ENCODE data around the gene TUBGCP2.
A peak's percentile ranks its signal among the peaks of the same experiment; 100 is the strongest.

The TUBGCP2 gene

GRCh38 chr10:133247681-133248333 is 60.9 kb downstream of the TUBGCP2 start:
- no peak for TF ChIP-seq GATA1 (IDR thresholded peaks at IDR 0.05; ENCODE audit: low read depth, low read length)
- TF ChIP-seq POLR2A (IDR thresholded peaks at IDR 0.05; ENCODE audit: low read length): no peak
- DNase-seq: peak; percentile 52 to 60

- peak in 1 of 2 experiments; percentile 67 for DNase-seq
- peak; percentile 27 for TF ChIP-seq POLR2A (IDR thresholded peaks at IDR 0.05; ENCODE audit: low read length)
- TF ChIP-seq GATA1 (IDR thresholded peaks at IDR 0.05; ENCODE audit: low read depth, low read length): no peak
These were observed 62.4 kb downstream of the TUBGCP2 start for GRCh38 chr10:133246236-133246626.

DNA sequence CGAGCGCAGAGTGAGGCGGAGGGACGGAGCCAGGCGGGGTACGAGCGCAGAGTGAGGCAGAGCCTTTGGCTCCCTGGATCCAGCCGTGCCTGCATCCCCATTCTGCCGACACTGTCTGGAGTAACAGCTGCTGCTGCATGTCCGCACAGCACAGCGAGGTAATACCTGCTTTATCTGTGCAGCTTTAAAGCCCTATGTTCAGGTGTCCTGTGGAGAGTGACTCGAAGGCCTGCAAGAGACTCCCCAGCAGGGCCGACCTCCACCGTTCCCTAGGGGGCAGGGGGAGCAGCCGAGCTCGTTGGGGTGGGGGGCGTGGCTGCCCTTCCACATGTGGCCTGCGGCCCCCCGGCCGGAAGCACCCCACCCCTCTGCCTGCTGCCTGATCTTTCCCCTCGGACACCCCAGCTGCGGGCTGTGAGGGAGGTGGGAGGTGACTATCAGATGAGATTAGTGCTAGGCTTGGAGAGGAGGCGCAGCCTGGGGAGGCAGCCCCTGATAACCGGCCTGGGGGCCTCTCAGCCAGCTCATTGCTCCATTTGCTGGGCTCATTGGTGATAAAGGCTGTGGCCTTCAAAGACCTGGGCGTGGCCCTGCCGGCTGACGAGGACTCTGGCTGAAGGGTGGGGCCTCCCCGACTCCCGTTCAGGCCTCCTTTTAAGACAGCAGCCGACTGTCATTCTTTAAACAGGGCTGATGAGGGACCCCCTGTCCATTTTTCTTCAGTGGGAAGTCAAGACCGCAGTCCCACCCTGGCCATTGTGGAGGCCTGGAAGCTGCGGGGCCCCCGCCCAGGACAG is 63.0 kb downstream of the TUBGCP2 start:
- no peak for TF ChIP-seq GATA1 (IDR thresholded peaks at IDR 0.05; ENCODE audit: low read depth, low read length)
- TF ChIP-seq POLR2A (IDR thresholded peaks at IDR 0.05; ENCODE audit: low read length): peak; percentile 41
- peak; percentile 96 to 99 for DNase-seq

DNA sequence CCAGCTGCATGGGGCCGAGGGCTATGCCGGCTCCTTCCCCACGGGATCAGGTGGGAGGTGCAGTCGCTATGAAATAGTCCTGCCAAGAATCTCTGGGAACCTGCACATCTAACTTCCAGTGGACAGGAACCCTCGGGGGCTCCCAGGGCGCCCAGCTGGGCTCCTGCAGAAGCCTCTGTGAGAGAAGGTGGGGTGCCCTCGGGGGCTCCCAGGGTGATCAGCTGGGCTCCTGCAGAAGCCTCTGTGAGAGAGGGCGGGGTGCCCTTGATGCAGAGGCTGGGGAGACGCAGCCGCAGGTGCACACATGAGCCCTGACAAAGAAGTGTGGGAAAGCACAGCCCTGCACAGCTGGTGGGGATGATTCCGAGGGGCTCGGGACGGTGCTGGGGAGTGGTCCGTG is 65.1 kb downstream of the TUBGCP2 start:
- no peak for DNase-seq
- TF ChIP-seq GATA1 (IDR thresholded peaks at IDR 0.05; ENCODE audit: low read depth, low read length): no peak
- no peak for TF ChIP-seq POLR2A (IDR thresholded peaks at IDR 0.05; ENCODE audit: low read length)

GRCh38 chr10:133242611-133243356 is 65.9 kb downstream of the TUBGCP2 start:
- peak; percentile 41 to 59 for DNase-seq
- TF ChIP-seq POLR2A (IDR thresholded peaks at IDR 0.05; ENCODE audit: low read length) (no peak), GATA1 (IDR thresholded peaks at IDR 0.05; ENCODE audit: low read depth, low read length) (no peak)

- peak in 1 of 2 experiments; percentile 27 for DNase-seq
- TF ChIP-seq GATA1 (IDR thresholded peaks at IDR 0.05; ENCODE audit: low read depth, low read length) (no peak), POLR2A (IDR thresholded peaks at IDR 0.05; ENCODE audit: low read length) (no peak)
These were observed 67.0 kb downstream of the TUBGCP2 start for GRCh38 chr10:133241501-133242205.

DNA sequence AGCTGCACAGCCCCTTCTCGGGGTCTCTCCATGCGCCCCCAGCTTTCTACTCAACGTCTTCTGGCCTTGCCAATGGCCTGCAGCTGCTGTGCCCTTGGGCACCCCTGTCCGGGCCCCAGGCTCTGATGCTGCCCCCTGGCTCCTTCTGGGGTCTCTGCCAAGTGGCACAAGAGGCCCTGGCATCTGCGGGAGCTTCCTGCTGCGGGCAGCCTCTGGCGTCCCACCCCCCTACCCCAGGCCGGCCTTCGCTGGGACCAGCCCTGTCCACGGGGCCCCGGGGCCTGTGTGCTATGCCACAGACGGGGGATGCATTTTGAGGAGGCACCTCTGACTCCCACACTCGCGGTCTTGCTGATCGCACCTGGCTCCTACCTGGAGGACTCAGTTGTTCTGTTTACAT is 68.7 kb downstream of the TUBGCP2 start:
- TF ChIP-seq GATA1 (IDR thresholded peaks at IDR 0.05; ENCODE audit: low read depth, low read length): no peak
- no peak for TF ChIP-seq POLR2A (IDR thresholded peaks at IDR 0.05; ENCODE audit: low read length)
- DNase-seq: no peak

GRCh38 chr10:133238466-133238804 is 70.2 kb downstream of the TUBGCP2 start:
- TF ChIP-seq GATA1 (IDR thresholded peaks at IDR 0.05; ENCODE audit: low read depth, low read length) (no peak), POLR2A (IDR thresholded peaks at IDR 0.05; ENCODE audit: low read length) (no peak)
- no peak for DNase-seq

GRCh38 chr10:133237588-133238465 is 70.8 kb downstream of the TUBGCP2 start, which contains the start of gene VENTX:
TSS of gene VENTX (plus strand) at chr10:133237855. CDS start at chr10:133237915, 60 bp downstream.
- peak; percentile 34 to 50 for DNase-seq
- TF ChIP-seq GATA1 (IDR thresholded peaks at IDR 0.05; ENCODE audit: low read depth, low read length) (no peak), POLR2A (IDR thresholded peaks at IDR 0.05; ENCODE audit: low read length) (no peak)

DNA sequence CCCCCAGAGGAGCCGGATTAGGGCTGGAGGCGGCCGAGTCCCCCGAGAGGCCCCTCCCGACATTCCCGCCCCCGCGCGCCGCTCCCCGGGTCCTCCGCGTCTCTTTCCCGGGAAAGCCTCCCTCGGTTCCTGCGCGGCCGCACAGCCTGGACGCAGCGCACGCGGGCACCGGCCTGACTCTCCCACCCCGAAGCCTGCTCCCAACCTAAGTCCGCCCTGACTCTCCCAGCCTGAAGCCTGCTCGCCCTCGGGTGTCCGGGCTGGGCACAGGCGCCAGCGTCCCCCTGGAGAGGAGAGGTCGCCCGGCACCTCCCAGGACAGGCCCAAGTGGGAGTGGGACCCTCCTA is 71.5 kb downstream of the TUBGCP2 start:
- DNase-seq: no peak
- TF ChIP-seq POLR2A (IDR thresholded peaks at IDR 0.05; ENCODE audit: low read length) (no peak), GATA1 (IDR thresholded peaks at IDR 0.05; ENCODE audit: low read depth, low read length) (no peak)

- peak in 1 of 2 experiments; percentile 41 for DNase-seq
- TF ChIP-seq POLR2A (IDR thresholded peaks at IDR 0.05; ENCODE audit: low read length) (no peak), GATA1 (IDR thresholded peaks at IDR 0.05; ENCODE audit: low read depth, low read length) (no peak)
These were observed 72.1 kb downstream of the TUBGCP2 start for GRCh38 chr10:133236401-133237240.

DNA sequence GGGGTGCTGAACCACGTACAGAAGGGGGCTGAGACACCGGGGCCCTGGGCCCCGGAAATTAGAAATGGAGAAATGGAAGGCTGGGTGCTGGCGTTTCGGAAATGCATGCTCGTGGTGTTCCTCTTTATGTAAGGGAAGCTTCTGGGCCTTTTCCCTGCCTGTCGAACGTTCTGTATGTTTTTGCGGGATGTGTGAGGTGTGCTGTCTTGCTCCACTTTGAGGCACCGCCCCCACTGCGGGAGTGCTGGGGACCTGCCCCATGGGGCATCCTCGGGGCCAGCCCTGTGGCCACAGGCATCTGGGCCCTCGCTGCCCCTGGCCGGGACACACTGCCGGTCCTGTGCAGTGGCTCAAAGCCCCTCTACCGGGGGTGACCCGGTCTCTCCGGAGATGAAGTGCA is 72.7 kb downstream of the TUBGCP2 start:
- TF ChIP-seq GATA1 (IDR thresholded peaks at IDR 0.05; ENCODE audit: low read depth, low read length) (no peak), POLR2A (IDR thresholded peaks at IDR 0.05; ENCODE audit: low read length) (no peak)
- no peak for DNase-seq

All from erythroblast (primary cell).